GM23338 (cell line): ENCODE results near the gene NCKAP5.

Source experiments
- CREB1 ChIP-seq: fragments of 250-450 bp; sonication (Bioruptor Pico); IDR thresholded peaks from 2 replicates; pipeline ENCODE4 v1.5.0; 2020; ENCODE audit warnings: low read depth, mild to moderate bottlenecking, moderate library complexity
- EZH2 ChIP-seq: fragments of 200-600 bp; sonication (generic); IDR thresholded peaks from one replicate; pipeline ENCODE4 v1.8.0; 2017; ENCODE audit warnings: antibody characterized with exemption, mild to moderate bottlenecking, low read depth; ENCODE audit not compliant: unreplicated experiment
- EZH2phosphoT487 ChIP-seq: fragments of 200-600 bp; sonication (generic); IDR thresholded peaks from one replicate; pipeline ENCODE4 v1.8.1; 2018; ENCODE audit warnings: antibody characterized with exemption; ENCODE audit not compliant: unreplicated experiment
- JUNB ChIP-seq: IDR thresholded peaks from one replicate; pipeline ENCODE4 v1.6.1; 2016; ENCODE audit warnings: antibody characterized with exemption; ENCODE audit not compliant: unreplicated experiment
- NANOG ChIP-seq: IDR thresholded peaks from 2 replicates; pipeline ENCODE4 v1.6.1; 2016; ENCODE audit warnings: antibody characterized with exemption, borderline replicate concordance
- POLR2AphosphoS5 ChIP-seq: IDR thresholded peaks from 2 replicates; pipeline ENCODE4 v1.6.1; 2016; ENCODE audit warnings: antibody characterized with exemption, low read depth
- STAT1 ChIP-seq: IDR thresholded peaks from one replicate; pipeline ENCODE4 v1.6.1; 2016; ENCODE audit warnings: antibody characterized with exemption; ENCODE audit not compliant: unreplicated experiment
- ZNF114 ChIP-seq: fragments of 250-450 bp; sonication (Bioruptor Pico); IDR thresholded peaks from 2 replicates; pipeline ENCODE4 v1.5.0; 2020; ENCODE audit warnings: mild to moderate bottlenecking, moderate library complexity
- ZNF331 ChIP-seq: fragments of 250-450 bp; sonication (Bioruptor Pico); IDR thresholded peaks from 2 replicates; pipeline ENCODE4 v1.5.0; 2020; ENCODE audit warnings: low read depth, mild to moderate bottlenecking, moderate library complexity
- TF ChIP-seq, protein P1 (sequence below), 2 experiments: fragments of 200-600 bp in 1 of 2; sonication (generic) in 1 of 2; conservative IDR thresholded peaks; 2 replicates each; pipeline versions ENCODE4 v1.5.1 to v1.6.1; 2016 to 2017; ENCODE audit warnings: antibody characterized with exemption in 2 of 2, low read depth in 2 of 2, mild to moderate bottlenecking in 2 of 2, moderate library complexity in 1 of 2
- TF ChIP-seq, protein P2 (sequence below): IDR thresholded peaks from one replicate; pipeline ENCODE4 v1.6.1; 2018; ENCODE audit warnings: antibody characterized with exemption; ENCODE audit not compliant: unreplicated experiment
- TF ChIP-seq, protein P3 (sequence below): fragments of 250-450 bp; sonication (Bioruptor Pico); IDR thresholded peaks from 2 replicates; pipeline ENCODE4 v1.5.0; 2020; ENCODE audit warnings: mild to moderate bottlenecking, moderate library complexity
- TF ChIP-seq, protein P4 (sequence below): IDR thresholded peaks from 2 replicates; pipeline ENCODE4 v1.6.1; 2016; ENCODE audit warnings: antibody characterized with exemption

DNA sequence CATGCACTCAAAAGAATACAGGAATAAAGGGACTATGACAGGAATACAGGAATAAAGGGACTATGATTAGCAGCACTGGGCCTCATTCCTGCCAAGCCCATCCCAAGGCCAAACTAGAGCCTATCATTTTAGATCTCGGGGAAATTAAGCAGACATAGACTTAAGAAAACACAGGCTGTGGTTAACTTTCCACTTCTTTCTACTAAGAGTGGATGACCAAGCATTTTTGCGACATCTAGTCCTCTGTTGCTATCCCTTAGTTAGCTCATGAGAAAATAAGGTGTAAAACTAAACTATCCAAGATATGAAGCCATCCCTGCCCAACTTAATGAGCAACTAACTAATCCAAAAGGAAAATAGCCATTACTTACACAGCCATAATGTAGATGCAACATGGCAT, 904.2 kb downstream of the NCKAP5 start:
- TF ChIP-seq NANOG (no peak), EZH2 (no peak), POLR2AphosphoS5 (no peak), CREB1 (CRISPR knock-in tag) (no peak), EZH2phosphoT487 (no peak), JUNB (no peak), STAT1 (no peak), ZNF114 (CRISPR knock-in tag) (no peak), ZNF331 (CRISPR knock-in tag) (no peak)
- TF ChIP-seq, protein P1, sequence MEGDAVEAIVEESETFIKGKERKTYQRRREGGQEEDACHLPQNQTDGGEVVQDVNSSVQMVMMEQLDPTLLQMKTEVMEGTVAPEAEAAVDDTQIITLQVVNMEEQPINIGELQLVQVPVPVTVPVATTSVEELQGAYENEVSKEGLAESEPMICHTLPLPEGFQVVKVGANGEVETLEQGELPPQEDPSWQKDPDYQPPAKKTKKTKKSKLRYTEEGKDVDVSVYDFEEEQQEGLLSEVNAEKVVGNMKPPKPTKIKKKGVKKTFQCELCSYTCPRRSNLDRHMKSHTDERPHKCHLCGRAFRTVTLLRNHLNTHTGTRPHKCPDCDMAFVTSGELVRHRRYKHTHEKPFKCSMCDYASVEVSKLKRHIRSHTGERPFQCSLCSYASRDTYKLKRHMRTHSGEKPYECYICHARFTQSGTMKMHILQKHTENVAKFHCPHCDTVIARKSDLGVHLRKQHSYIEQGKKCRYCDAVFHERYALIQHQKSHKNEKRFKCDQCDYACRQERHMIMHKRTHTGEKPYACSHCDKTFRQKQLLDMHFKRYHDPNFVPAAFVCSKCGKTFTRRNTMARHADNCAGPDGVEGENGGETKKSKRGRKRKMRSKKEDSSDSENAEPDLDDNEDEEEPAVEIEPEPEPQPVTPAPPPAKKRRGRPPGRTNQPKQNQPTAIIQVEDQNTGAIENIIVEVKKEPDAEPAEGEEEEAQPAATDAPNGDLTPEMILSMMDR (conservative IDR thresholded peaks at IDR 0.05; ENCODE audit: low read depth in 2 of 2) = no peak
- TF ChIP-seq, protein P2, sequence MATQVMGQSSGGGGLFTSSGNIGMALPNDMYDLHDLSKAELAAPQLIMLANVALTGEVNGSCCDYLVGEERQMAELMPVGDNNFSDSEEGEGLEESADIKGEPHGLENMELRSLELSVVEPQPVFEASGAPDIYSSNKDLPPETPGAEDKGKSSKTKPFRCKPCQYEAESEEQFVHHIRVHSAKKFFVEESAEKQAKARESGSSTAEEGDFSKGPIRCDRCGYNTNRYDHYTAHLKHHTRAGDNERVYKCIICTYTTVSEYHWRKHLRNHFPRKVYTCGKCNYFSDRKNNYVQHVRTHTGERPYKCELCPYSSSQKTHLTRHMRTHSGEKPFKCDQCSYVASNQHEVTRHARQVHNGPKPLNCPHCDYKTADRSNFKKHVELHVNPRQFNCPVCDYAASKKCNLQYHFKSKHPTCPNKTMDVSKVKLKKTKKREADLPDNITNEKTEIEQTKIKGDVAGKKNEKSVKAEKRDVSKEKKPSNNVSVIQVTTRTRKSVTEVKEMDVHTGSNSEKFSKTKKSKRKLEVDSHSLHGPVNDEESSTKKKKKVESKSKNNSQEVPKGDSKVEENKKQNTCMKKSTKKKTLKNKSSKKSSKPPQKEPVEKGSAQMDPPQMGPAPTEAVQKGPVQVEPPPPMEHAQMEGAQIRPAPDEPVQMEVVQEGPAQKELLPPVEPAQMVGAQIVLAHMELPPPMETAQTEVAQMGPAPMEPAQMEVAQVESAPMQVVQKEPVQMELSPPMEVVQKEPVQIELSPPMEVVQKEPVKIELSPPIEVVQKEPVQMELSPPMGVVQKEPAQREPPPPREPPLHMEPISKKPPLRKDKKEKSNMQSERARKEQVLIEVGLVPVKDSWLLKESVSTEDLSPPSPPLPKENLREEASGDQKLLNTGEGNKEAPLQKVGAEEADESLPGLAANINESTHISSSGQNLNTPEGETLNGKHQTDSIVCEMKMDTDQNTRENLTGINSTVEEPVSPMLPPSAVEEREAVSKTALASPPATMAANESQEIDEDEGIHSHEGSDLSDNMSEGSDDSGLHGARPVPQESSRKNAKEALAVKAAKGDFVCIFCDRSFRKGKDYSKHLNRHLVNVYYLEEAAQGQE = no peak
- TF ChIP-seq, protein P3, sequence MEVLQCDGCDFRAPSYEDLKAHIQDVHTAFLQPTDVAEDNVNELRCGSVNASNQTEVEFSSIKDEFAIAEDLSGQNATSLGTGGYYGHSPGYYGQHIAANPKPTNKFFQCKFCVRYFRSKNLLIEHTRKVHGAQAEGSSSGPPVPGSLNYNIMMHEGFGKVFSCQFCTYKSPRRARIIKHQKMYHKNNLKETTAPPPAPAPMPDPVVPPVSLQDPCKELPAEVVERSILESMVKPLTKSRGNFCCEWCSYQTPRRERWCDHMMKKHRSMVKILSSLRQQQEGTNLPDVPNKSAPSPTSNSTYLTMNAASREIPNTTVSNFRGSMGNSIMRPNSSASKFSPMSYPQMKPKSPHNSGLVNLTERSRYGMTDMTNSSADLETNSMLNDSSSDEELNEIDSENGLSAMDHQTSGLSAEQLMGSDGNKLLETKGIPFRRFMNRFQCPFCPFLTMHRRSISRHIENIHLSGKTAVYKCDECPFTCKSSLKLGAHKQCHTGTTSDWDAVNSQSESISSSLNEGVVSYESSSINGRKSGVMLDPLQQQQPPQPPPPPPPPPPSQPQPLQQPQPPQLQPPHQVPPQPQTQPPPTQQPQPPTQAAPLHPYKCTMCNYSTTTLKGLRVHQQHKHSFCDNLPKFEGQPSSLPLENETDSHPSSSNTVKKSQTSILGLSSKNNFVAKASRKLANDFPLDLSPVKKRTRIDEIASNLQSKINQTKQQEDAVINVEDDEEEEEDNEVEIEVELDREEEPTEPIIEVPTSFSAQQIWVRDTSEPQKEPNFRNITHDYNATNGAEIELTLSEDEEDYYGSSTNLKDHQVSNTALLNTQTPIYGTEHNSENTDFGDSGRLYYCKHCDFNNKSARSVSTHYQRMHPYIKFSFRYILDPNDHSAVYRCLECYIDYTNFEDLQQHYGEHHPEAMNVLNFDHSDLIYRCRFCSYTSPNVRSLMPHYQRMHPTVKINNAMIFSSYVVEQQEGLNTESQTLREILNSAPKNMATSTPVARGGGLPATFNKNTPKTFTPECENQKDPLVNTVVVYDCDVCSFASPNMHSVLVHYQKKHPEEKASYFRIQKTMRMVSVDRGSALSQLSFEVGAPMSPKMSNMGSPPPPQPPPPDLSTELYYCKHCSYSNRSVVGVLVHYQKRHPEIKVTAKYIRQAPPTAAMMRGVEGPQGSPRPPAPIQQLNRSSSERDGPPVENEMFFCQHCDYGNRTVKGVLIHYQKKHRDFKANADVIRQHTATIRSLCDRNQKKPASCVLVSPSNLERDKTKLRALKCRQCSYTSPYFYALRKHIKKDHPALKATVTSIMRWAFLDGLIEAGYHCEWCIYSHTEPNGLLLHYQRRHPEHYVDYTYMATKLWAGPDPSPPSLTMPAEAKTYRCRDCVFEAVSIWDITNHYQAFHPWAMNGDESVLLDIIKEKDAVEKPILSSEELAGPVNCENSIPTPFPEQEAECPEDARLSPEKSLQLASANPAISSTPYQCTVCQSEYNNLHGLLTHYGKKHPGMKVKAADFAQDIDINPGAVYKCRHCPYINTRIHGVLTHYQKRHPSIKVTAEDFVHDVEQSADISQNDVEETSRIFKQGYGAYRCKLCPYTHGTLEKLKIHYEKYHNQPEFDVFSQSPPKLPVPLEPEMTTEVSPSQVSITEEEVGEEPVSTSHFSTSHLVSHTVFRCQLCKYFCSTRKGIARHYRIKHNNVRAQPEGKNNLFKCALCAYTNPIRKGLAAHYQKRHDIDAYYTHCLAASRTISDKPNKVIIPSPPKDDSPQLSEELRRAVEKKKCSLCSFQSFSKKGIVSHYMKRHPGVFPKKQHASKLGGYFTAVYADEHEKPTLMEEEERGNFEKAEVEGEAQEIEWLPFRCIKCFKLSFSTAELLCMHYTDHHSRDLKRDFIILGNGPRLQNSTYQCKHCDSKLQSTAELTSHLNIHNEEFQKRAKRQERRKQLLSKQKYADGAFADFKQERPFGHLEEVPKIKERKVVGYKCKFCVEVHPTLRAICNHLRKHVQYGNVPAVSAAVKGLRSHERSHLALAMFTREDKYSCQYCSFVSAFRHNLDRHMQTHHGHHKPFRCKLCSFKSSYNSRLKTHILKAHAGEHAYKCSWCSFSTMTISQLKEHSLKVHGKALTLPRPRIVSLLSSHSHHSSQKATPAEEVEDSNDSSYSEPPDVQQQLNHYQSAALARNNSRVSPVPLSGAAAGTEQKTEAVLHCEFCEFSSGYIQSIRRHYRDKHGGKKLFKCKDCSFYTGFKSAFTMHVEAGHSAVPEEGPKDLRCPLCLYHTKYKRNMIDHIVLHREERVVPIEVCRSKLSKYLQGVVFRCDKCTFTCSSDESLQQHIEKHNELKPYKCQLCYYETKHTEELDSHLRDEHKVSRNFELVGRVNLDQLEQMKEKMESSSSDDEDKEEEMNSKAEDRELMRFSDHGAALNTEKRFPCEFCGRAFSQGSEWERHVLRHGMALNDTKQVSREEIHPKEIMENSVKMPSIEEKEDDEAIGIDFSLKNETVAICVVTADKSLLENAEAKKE (CRISPR knock-in tag) = no peak
- TF ChIP-seq, protein P4, sequence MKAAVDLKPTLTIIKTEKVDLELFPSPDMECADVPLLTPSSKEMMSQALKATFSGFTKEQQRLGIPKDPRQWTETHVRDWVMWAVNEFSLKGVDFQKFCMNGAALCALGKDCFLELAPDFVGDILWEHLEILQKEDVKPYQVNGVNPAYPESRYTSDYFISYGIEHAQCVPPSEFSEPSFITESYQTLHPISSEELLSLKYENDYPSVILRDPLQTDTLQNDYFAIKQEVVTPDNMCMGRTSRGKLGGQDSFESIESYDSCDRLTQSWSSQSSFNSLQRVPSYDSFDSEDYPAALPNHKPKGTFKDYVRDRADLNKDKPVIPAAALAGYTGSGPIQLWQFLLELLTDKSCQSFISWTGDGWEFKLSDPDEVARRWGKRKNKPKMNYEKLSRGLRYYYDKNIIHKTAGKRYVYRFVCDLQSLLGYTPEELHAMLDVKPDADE = no peak
